ENCODE measurements around the gene SLC10A7. TPM values are rescaled to one million over a fixed set of nuclear protein-coding genes. Genes with fewer than 3 reads are reported as not detected.

The SLC10A7 gene
- total and polyA plus RNA-seq, 9 of the 15 experiments (the other 6 are each of a cell fraction or from before 2014, with no cell fraction given), result 6.4 to 22.8 (median 16.1) TPM

- TF ChIP-seq KAT8 (IDR thresholded peaks at IDR 0.05; ENCODE audit: low read depth) (no peak), SRSF1 (IDR thresholded peaks at IDR 0.05; ENCODE audit: low read depth, low read length) (no peak), ZKSCAN3 (CRISPR knock-in tag; IDR thresholded peaks at IDR 0.05) (no peak), FOSL1 (tag; conservative IDR thresholded peaks at IDR 0.05) (no peak), EGR1 (conservative IDR thresholded peaks at IDR 0.05) (no peak), KDM1A (IDR thresholded peaks at IDR 0.05) (no peak), ZNF134 (CRISPR knock-in tag; conservative IDR thresholded peaks at IDR 0.05) (no peak), CHAMP1 (IDR thresholded peaks at IDR 0.05) (no peak)
- TF ChIP-seq, protein P1, sequence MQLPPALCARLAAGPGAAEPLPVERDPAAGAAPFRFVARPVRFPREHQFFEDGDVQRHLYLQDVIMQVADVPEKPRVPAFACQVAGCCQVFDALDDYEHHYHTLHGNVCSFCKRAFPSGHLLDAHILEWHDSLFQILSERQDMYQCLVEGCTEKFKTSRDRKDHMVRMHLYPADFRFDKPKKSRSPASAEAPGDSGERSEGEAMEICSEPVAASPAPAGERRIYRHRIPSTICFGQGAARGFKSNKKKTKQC (CRISPR knock-in tag; IDR thresholded peaks at IDR 0.05), result no peak
- TF ChIP-seq, protein P2, sequence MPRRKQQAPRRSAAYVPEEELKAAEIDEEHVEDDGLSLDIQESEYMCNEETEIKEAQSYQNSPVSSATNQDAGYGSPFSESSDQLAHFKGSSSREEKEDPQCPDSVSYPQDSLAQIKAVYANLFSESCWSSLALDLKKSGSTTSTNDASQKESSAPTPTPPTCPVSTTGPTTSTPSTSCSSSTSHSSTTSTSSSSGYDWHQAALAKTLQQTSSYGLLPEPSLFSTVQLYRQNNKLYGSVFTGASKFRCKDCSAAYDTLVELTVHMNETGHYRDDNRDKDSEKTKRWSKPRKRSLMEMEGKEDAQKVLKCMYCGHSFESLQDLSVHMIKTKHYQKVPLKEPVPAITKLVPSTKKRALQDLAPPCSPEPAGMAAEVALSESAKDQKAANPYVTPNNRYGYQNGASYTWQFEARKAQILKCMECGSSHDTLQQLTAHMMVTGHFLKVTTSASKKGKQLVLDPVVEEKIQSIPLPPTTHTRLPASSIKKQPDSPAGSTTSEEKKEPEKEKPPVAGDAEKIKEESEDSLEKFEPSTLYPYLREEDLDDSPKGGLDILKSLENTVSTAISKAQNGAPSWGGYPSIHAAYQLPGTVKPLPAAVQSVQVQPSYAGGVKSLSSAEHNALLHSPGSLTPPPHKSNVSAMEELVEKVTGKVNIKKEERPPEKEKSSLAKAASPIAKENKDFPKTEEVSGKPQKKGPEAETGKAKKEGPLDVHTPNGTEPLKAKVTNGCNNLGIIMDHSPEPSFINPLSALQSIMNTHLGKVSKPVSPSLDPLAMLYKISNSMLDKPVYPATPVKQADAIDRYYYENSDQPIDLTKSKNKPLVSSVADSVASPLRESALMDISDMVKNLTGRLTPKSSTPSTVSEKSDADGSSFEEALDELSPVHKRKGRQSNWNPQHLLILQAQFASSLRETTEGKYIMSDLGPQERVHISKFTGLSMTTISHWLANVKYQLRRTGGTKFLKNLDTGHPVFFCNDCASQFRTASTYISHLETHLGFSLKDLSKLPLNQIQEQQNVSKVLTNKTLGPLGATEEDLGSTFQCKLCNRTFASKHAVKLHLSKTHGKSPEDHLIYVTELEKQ (CRISPR knock-in tag; IDR thresholded peaks at IDR 0.05), result no peak
These were observed 40.5 kb downstream of the SLC10A7 start (continued) for GRCh38 chr4:146481246-146481645.

All from K562 (cell line).